Keratinocyte (primary cell): ENCODE measurements around the gene AHNAK2. TPM values are rescaled to one million over a fixed set of nuclear protein-coding genes. Genes with fewer than 3 reads are reported as not detected.

ENCODE experiments used
- DNase-seq: peaks from one replicate; pipeline ENCODE4 v3.0.0-alpha.2; 2011; ENCODE audit warnings: low read depth, missing footprints, low spot score
- FAIRE-seq: peaks from 2 replicates; lab custom pipeline; 2011; peaks lifted over from hg19 to GRCh38; lab: Jason Lieb, UNC
- H2AFZ ChIP-seq: 2 replicates; pipeline ENCODE4 v1.6.0; 2012; ENCODE audit warnings: low read length, control low read depth, inconsistent platforms; ENCODE audit not compliant: control insufficient read depth
- H3K27ac ChIP-seq: 2 replicates; pipeline ENCODE4 v1.5.1; 2011; ENCODE audit warnings: low read length; ENCODE audit not compliant: control insufficient read depth, insufficient read depth
- H3K27me3 ChIP-seq: 3 replicates; pipeline ENCODE4 v1.6.0; 2011; ENCODE audit warnings: low read length; ENCODE audit not compliant: control insufficient read depth, insufficient read depth; ENCODE audit errors: extremely low read depth
- H3K36me3 ChIP-seq, 2 experiments: 2 replicates in 1 of 2; 3 replicates in 1 of 2; pipeline ENCODE4 v1.5.1; 2011; ENCODE audit warnings: low read length in 2 of 2, mild to moderate bottlenecking in 1 of 2; ENCODE audit not compliant: control insufficient read depth in 2 of 2, insufficient read depth in 2 of 2; ENCODE audit errors: extremely low read depth in 1 of 2
- H3K4me1 ChIP-seq: 3 replicates; pipeline ENCODE4 v1.5.1; 2011; ENCODE audit warnings: low read length; ENCODE audit not compliant: control insufficient read depth, insufficient read depth; ENCODE audit errors: extremely low read depth
- H3K4me2 ChIP-seq: 3 replicates; pipeline ENCODE4 v1.6.0; 2011; ENCODE audit warnings: low read depth, low read length; ENCODE audit not compliant: control insufficient read depth, insufficient read depth; ENCODE audit errors: extremely low read depth
- H3K4me3 ChIP-seq, 3 experiments: fragments of 200-600 bp in 1 of 3; sonication (generic) in 1 of 3; 2 replicates in 2 of 3; 3 replicates in 1 of 3; pipeline ENCODE4 v1.5.1; 2011 to 2016; ENCODE audit warnings: low read length in 3 of 3, mild to moderate bottlenecking in 3 of 3, control low read depth in 2 of 3, inconsistent platforms in 1 of 3, low read depth in 1 of 3, mixed read lengths in 1 of 3, mixed run types in 1 of 3, moderate library complexity in 1 of 3; ENCODE audit not compliant: control insufficient read depth in 2 of 3, insufficient read depth in 2 of 3; ENCODE audit errors: extremely low read depth in 1 of 3
- H3K79me2 ChIP-seq: 2 replicates; pipeline ENCODE4 v1.6.0; 2012; ENCODE audit warnings: low read length; ENCODE audit not compliant: control insufficient read depth, insufficient read depth
- H3K9ac ChIP-seq: 3 replicates; pipeline ENCODE4 v1.6.0; 2011; ENCODE audit warnings: low read length; ENCODE audit not compliant: control insufficient read depth, insufficient read depth; ENCODE audit errors: extremely low read depth
- H3K9me1 ChIP-seq: 3 replicates; pipeline ENCODE4 v1.6.0; 2011; ENCODE audit warnings: low read length; ENCODE audit not compliant: control insufficient read depth, insufficient read depth; ENCODE audit errors: extremely low read depth
- H3K9me3 ChIP-seq: 2 replicates; pipeline ENCODE4 v1.5.1; 2012; ENCODE audit warnings: low read depth, low read length; ENCODE audit not compliant: control insufficient read depth
- H4K20me1 ChIP-seq: 3 replicates; pipeline ENCODE4 v1.6.0; 2011; ENCODE audit warnings: low read length; ENCODE audit not compliant: control insufficient read depth, insufficient read depth; ENCODE audit errors: extremely low read depth
- CTCF ChIP-seq, 3 experiments: IDR thresholded peaks in 1 of 3; conservative IDR thresholded peaks in 1 of 3; optimal IDR thresholded peaks in 1 of 3; 2 replicates in 2 of 3; 3 replicates in 1 of 3; pipeline versions ENCODE3 to v1.5.1; 2011; ENCODE audit warnings: low read length in 3 of 3, mild to moderate bottlenecking in 3 of 3, moderate library complexity in 2 of 3, control low read depth in 1 of 3, inconsistent platforms in 1 of 3; ENCODE audit not compliant: insufficient read depth in 2 of 3; ENCODE audit errors: extremely low read depth in 1 of 3
- EZH2 ChIP-seq: IDR thresholded peaks from one replicate; pipeline ENCODE4 v1.6.1; 2012; ENCODE audit warnings: inconsistent platforms, mild to moderate bottlenecking, low read length, moderate library complexity
- dilution Hi-C: fragments of 300-500 bp; cut with MboI; formaldehyde crosslinking; loops from one replicate; pipeline ENCODE4 v1.7.0; 2020; ENCODE audit warnings: low sequenced_read_pairs; ENCODE audit not compliant: extremely low pct_ligation_motif_present
- polyA plus RNA-seq, 5 experiments: library from polyadenylated mRNA; depleted of rRNA in 3 of 5; stranded (reverse) in 3 of 5; stranded (forward) in 1 of 5; unstranded in 1 of 5; fragments of >200 nt; gene quantifications; 1 replicate in 1 of 5; 2 replicates in 3 of 5; 3 replicates in 1 of 5; pipeline versions ENCODE4 v1.2.1 to v1.2.3, GENCODE V29; 2011 to 2012; ENCODE audit warnings: missing spikeins in 2 of 5, low read depth in 1 of 5, low replicate concordance in 1 of 5

The AHNAK2 gene
- polyA plus RNA-seq, 1 donor (not counting 4 experiments of a cell fraction or from before 2014, with no cell fraction given), result 164 TPM

GRCh38 chr14:104982548-104983230 lies 4.5 kb upstream of the AHNAK2 start:
- Histone ChIP-seq H3K4me1 (peaks cover 22% of the 10 kb centered on the region), H3K27me3 (no peaks in the 10 kb centered on the region), H3K9me3 (no peaks in the 10 kb centered on the region), H3K9ac (peak overlapping the region; percentile 7), H3K9me1 (no peaks in the 10 kb centered on the region), H3K79me2 (peaks cover 5% of the 10 kb centered on the region), H3K36me3 (no peaks in the 10 kb centered on the region), H2AFZ (no peak overlapping the region), H3K4me3 (no peak overlapping the region), H3K27ac (no peak overlapping the region), H4K20me1 (no peaks in the 10 kb centered on the region), H3K4me2 (peak overlapping the region; percentile 30)
- dilution Hi-C loops, result no loop called here
- DNase-seq, result no peak
- no peak for TF ChIP-seq EZH2
- no peak for TF ChIP-seq CTCF (optimal IDR thresholded peaks at IDR 0.05 in 1 of 3, IDR thresholded peaks at IDR 0.05 in 1 of 3, conservative IDR thresholded peaks at IDR 0.05 in 1 of 3; ENCODE audit: extremely low read depth in 1 of 3, insufficient read depth in 2 of 3, low read length in 3 of 3)
- FAIRE-seq, result no peak

- TF ChIP-seq CTCF (optimal IDR thresholded peaks at IDR 0.05 in 1 of 3, IDR thresholded peaks at IDR 0.05 in 1 of 3, conservative IDR thresholded peaks at IDR 0.05 in 1 of 3; ENCODE audit: extremely low read depth in 1 of 3, insufficient read depth in 2 of 3, low read length in 3 of 3) (no peak), EZH2 (no peak)
- no peaks in the 10 kb centered on the region for H4K20me1 ChIP-seq
- no peaks in the 10 kb centered on the region for H3K27me3 ChIP-seq
- peaks cover 24% of the 10 kb centered on the region for H3K4me1 ChIP-seq
- dilution Hi-C loops, result no loop called here
- no peaks in the 10 kb centered on the region for H3K9me3 ChIP-seq
- H3K36me3 ChIP-seq, result no peaks in the 10 kb centered on the region
- DNase-seq (no peak), FAIRE-seq (no peak)
- no peaks in the 10 kb centered on the region for H3K9me1 ChIP-seq
- H2AFZ ChIP-seq, result no peak overlapping the region
- no peak overlapping the region for H3K4me2 ChIP-seq
- no peak overlapping the region for H3K9ac ChIP-seq
- no peak overlapping the region for H3K4me3 ChIP-seq
- H3K79me2 ChIP-seq, result peaks cover 10% of the 10 kb centered on the region
- H3K27ac ChIP-seq, result no peak overlapping the region
Measured at GRCh38 chr14:104981699-104982541, 3.7 kb upstream of the AHNAK2 start.
